IMR-90 (cell line): ENCODE measurements around the gene UBTD1.

Experiments used
- BHLHE40 ChIP-seq: fragments of 150-350 bp; IDR thresholded peaks from 2 replicates; pipeline ENCODE4 v1.6.1; 2016; ENCODE audit warnings: mild to moderate bottlenecking, low read depth, low read length
- CEBPB ChIP-seq: IDR thresholded peaks from 2 replicates; pipeline ENCODE4 v1.6.1; 2012; ENCODE audit warnings: low read depth, low read length, improper control_type of control experiment
- CTCF ChIP-seq: conservative IDR thresholded peaks from 2 replicates; pipeline ENCODE4 v1.5.1; 2012; ENCODE audit warnings: mild to moderate bottlenecking, low read depth, low read length, improper control_type of control experiment
- ELK1 ChIP-seq: fragments of 150-350 bp; IDR thresholded peaks from 2 replicates; pipeline ENCODE4 v1.6.1; 2016; ENCODE audit warnings: low read depth, mild to moderate bottlenecking, low read length, moderate library complexity, borderline replicate concordance
- FOS ChIP-seq: fragments of 150-350 bp; IDR thresholded peaks from 2 replicates; pipeline ENCODE4 v1.6.1; 2016; ENCODE audit warnings: low read depth, low read length
- MAFK ChIP-seq: IDR thresholded peaks from 2 replicates; pipeline ENCODE4 v1.6.1; 2012; ENCODE audit warnings: low read depth, low read length, improper control_type of control experiment
- MAZ ChIP-seq: IDR thresholded peaks from 2 replicates; pipeline ENCODE4 v1.6.1; 2012; ENCODE audit warnings: low read depth, mild to moderate bottlenecking, low read length, improper control_type of control experiment, moderate library complexity, borderline replicate concordance
- MXI1 ChIP-seq: IDR thresholded peaks from 2 replicates; pipeline ENCODE4 v1.6.1; 2012; ENCODE audit warnings: low read depth, mild to moderate bottlenecking, low read length, moderate library complexity, borderline replicate concordance
- NFE2L2 ChIP-seq: fragments of 150-350 bp; IDR thresholded peaks from 2 replicates; pipeline ENCODE4 v1.6.1; 2016; ENCODE audit warnings: low read depth, mild to moderate bottlenecking, low read length
- POLR2A ChIP-seq: IDR thresholded peaks from 2 replicates; pipeline ENCODE4 v1.6.1; 2012; ENCODE audit warnings: mild to moderate bottlenecking, low read depth, low read length
- RAD21 ChIP-seq: IDR thresholded peaks from 2 replicates; pipeline ENCODE4 v1.6.1; 2012; ENCODE audit warnings: low read length, improper control_type of control experiment
- RCOR1 ChIP-seq: IDR thresholded peaks from 2 replicates; pipeline ENCODE4 v1.6.1; 2012; ENCODE audit warnings: mild to moderate bottlenecking, low read length, improper control_type of control experiment; ENCODE audit not compliant: insufficient replicate concordance
- RFX5 ChIP-seq: IDR thresholded peaks from 2 replicates; pipeline ENCODE4 v1.8.0; 2012; ENCODE audit warnings: low read depth, mild to moderate bottlenecking, low read length, moderate library complexity
- USF2 ChIP-seq: fragments of 150-350 bp; IDR thresholded peaks from 2 replicates; pipeline ENCODE4 v1.6.1; 2017; ENCODE audit warnings: mild to moderate bottlenecking, antibody characterized with exemption, low read length, low read depth

GRCh38 chr10:97494151-97494550, 4.6 kb upstream of the UBTD1 start:
- TF ChIP-seq CTCF (no peak), NFE2L2 (no peak), ELK1 (no peak), RFX5 (no peak), POLR2A (no peak), MAZ (no peak), MXI1 (no peak), BHLHE40 (no peak), RCOR1 (no peak), RAD21 (no peak), CEBPB (no peak), FOS (no peak), MAFK (no peak), USF2 (no peak)
